Left ventricle myocardium inferior (tissue), 1 donor: Measurements from ENCODE around the gene ACVR1. TPM values are rescaled to one million over a fixed set of nuclear protein-coding genes. Genes with fewer than 3 reads are reported as not detected.
"Not testable (repeated sequence)": the region's sequence is repeated elsewhere in the genome, so short reads cannot be mapped to it uniquely, and the experiment has no call there.

ENCODE experiments used
- DNase-seq: peaks from one replicate; pipeline ENCODE4 v3.0.0-alpha.2; 2020
- H3K27ac ChIP-seq: fragments of 200-600 bp; replicated peaks from 2 replicates; pipeline ENCODE4 v1.8.0; 2021
- H3K27me3 ChIP-seq: fragments of 200-600 bp; 2 replicates; pipeline ENCODE4 v1.8.0; 2021; ENCODE audit warnings: low read depth
- H3K36me3 ChIP-seq: fragments of 200-600 bp; 2 replicates; pipeline ENCODE4 v1.8.0; 2021
- H3K4me1 ChIP-seq: fragments of 200-600 bp; 2 replicates; pipeline ENCODE4 v1.8.0; 2021
- H3K4me3 ChIP-seq: fragments of 200-600 bp; 2 replicates; pipeline ENCODE4 v1.8.0; 2021; ENCODE audit warnings: mild to moderate bottlenecking, moderate library complexity
- H3K9me3 ChIP-seq: fragments of 200-600 bp; replicated peaks from 2 replicates; pipeline ENCODE4 v1.8.0; 2021
- CTCF ChIP-seq: fragments of 200-600 bp; IDR thresholded peaks from 2 replicates; pipeline ENCODE4 v1.8.0; 2021; ENCODE audit warnings: antibody characterized with exemption, mild to moderate bottlenecking, borderline replicate concordance
- intact Hi-C: fragments of 100-400 bp; cut with micrococcal nuclease; formaldehyde crosslinking; loops from one replicate; pipeline ENCODE4 v1.11.0; 2022
- total RNA-seq: library from RNA; stranded (reverse); fragmentation: NEBNext Ultra II Directional; extraction: Animal tissue kit (Norgen Biotek cat#: 25700); gene quantifications from one replicate; pipeline ENCODE4 v1.2.1, GENCODE V29; 2021
- donor health status: DM: no; HTN: yes; CAD: no; lungs with severe emphysema.

ACVR1 gene
- total RNA-seq, 1 donor from 2014 or later, result 30.6 TPM

- peaks cover 90% of the 10 kb centered on the region for H3K36me3 ChIP-seq
- no peak for TF ChIP-seq CTCF
Measured at GRCh38 chr2:157758586-157758985, 117.5 kb downstream of the ACVR1 start.

GRCh38 chr2:157757500-157757899 lies 118.6 kb downstream of the ACVR1 start:
- no peaks in the 10 kb centered on the region for H3K4me1 ChIP-seq
- no peak overlapping the region for H3K4me3 ChIP-seq
- no peak for DNase-seq
- H3K27ac ChIP-seq, result no peak overlapping the region
- no peaks in the 10 kb centered on the region for H3K27me3 ChIP-seq
- peaks cover 39% of the 10 kb centered on the region for H3K9me3 ChIP-seq
- peaks cover 80% of the 10 kb centered on the region for H3K36me3 ChIP-seq
- no peak for TF ChIP-seq CTCF
- intact Hi-C loops, result no loop called here

More at GRCh38 chr2:157758586-157758985, 117.5 kb downstream of the ACVR1 start:
- no peaks in the 10 kb centered on the region for H3K4me1 ChIP-seq
- peaks cover 39% of the 10 kb centered on the region for H3K9me3 ChIP-seq
- no peak overlapping the region for H3K4me3 ChIP-seq
- H3K27me3 ChIP-seq, result no peaks in the 10 kb centered on the region
- no peak overlapping the region for H3K27ac ChIP-seq
- intact Hi-C loops, result no loop called here
- DNase-seq, result no peak

- H3K36me3 ChIP-seq, result peaks cover 73% of the 10 kb centered on the region
- intact Hi-C loops, result not testable (repeated sequence)
Measured at GRCh38 chr2:157756447-157756846, 119.7 kb downstream of the ACVR1 start.

GRCh38 chr2:157751462-157752058 lies 124.6 kb downstream of the ACVR1 start:
- H3K27me3 ChIP-seq, result no peaks in the 10 kb centered on the region
- H3K9me3 ChIP-seq, result peaks cover 16% of the 10 kb centered on the region
- peaks cover 38% of the 10 kb centered on the region for H3K36me3 ChIP-seq
- no peak overlapping the region for H3K27ac ChIP-seq
- TF ChIP-seq CTCF, result no peak
- intact Hi-C loops, result no loop called here
- no peak overlapping the region for H3K4me3 ChIP-seq
- no peak for DNase-seq
- H3K4me1 ChIP-seq, result peaks cover 20% of the 10 kb centered on the region

More at GRCh38 chr2:157756447-157756846, 119.7 kb downstream of the ACVR1 start:
- DNase-seq, H3K27me3 ChIP-seq, H3K4me3 ChIP-seq, H3K27ac ChIP-seq, H3K4me1 ChIP-seq: not testable (repeated sequence)
- peaks cover 39% of the 10 kb centered on the region for H3K9me3 ChIP-seq

GRCh38 chr2:157749684-157750083 lies 126.4 kb downstream of the ACVR1 start:
- no peak overlapping the region for H3K27ac ChIP-seq
- DNase-seq, result no peak
- H3K9me3 ChIP-seq, result no peaks in the 10 kb centered on the region
- no peak for TF ChIP-seq CTCF
- H3K36me3 ChIP-seq, result peaks cover 20% of the 10 kb centered on the region
- intact Hi-C loops, result no loop called here
- peaks cover 20% of the 10 kb centered on the region for H3K4me1 ChIP-seq
- no peaks in the 10 kb centered on the region for H3K27me3 ChIP-seq
- H3K4me3 ChIP-seq, result no peak overlapping the region

GRCh38 chr2:157748371-157749142 lies 127.6 kb downstream of the ACVR1 start:
- Histone ChIP-seq H3K36me3 (peaks cover 13% of the 10 kb centered on the region), H3K4me1 (peaks cover 20% of the 10 kb centered on the region), H3K27me3 (no peaks in the 10 kb centered on the region), H3K9me3 (no peaks in the 10 kb centered on the region), H3K4me3 (no peak overlapping the region), H3K27ac (peak overlapping the region; percentile 21)
- no peak for TF ChIP-seq CTCF
- DNase-seq, result no peak
- intact Hi-C loops, result no loop called here
